Tibial artery (tissue), 4 donors: ENCODE measurements around the gene EID3.

Experiments
- DNase-seq, 2 donors: peaks; one replicate each; pipeline ENCODE4 v3.0.0-alpha.2; 2019
- H3K27ac ChIP-seq, 2 donors: fragments of 200-600 bp; sonication (generic) in 1 of 2; 1 replicate in 1 of 2; 2 replicates in 1 of 2; pipeline ENCODE4 v1.5.1; 2018 to 2019; ENCODE audit warnings: mild to moderate bottlenecking in 1 of 2
- H3K27me3 ChIP-seq, 2 donors: fragments of 200-600 bp; sonication (generic) in 1 of 2; one replicate each; pipeline versions ENCODE4 v1.5.1 to v1.6.0; 2016 to 2019
- H3K36me3 ChIP-seq, 3 donors: fragments of 200-600 bp; sonication (generic) in 2 of 3; one replicate each; pipeline ENCODE4 v1.5.1; 2016 to 2019; ENCODE audit warnings: mild to moderate bottlenecking in 2 of 3
- H3K4me1 ChIP-seq, 4 donors: fragments of 200-600 bp; sonication (generic) in 2 of 4; 1 replicate in 3 of 4; 2 replicates in 1 of 4; pipeline ENCODE4 v1.5.1; 2016 to 2019
- H3K4me3 ChIP-seq, 2 donors: fragments of 200-600 bp; sonication (generic) in 1 of 2; 1 replicate in 1 of 2; 2 replicates in 1 of 2; pipeline ENCODE4 v1.5.1; 2018 to 2019; ENCODE audit warnings: mild to moderate bottlenecking in 2 of 2
- H3K9me3 ChIP-seq, 3 donors: fragments of 200-600 bp; sonication (generic) in 1 of 3; one replicate each; pipeline ENCODE4 v1.5.1; 2016 to 2019
- intact Hi-C: fragments of 100-400 bp; cut with DNase I; formaldehyde crosslinking; loops from one replicate; pipeline ENCODE4 v1.15.0; 2023; ENCODE audit warnings: low total_unique reads
- TF ChIP-seq, protein P1 (sequence below), 2 experiments: fragments of 200-600 bp in 1 of 2; fragments of 450-650 bp in 1 of 2; IDR thresholded peaks; one replicate each; pipeline ENCODE4 v1.5.1; 2017 to 2019; ENCODE audit warnings: antibody characterized with exemption in 2 of 2, mild to moderate bottlenecking in 1 of 2, moderate library complexity in 1 of 2

Gene EID3

DNA sequence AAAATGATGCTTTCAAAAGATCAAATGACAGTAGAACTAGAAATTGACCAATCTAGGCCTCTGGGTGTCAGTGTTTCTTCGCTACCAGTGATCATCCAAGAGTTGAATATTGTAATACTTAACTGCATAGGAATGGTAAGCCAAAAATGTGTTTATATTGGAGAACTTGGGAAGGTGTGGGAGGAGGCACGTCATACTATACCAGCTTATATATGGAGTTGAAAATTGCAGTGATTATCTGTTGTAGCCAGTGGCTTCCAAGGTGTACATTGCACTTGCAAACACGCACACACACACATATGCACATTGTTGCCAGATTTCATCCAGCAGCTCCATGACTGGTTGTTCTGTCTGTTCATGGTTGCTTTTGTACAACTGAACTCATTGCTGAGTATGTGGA lies 36.1 kb downstream of the EID3 start:
- H3K4me1 ChIP-seq: peaks cover 0 to 46% (median 20%) of the 10 kb centered on the region in 4 donors
- DNase-seq: no peak
- no peaks in the 10 kb centered on the region for H3K27me3 ChIP-seq
- H3K36me3 ChIP-seq: peaks cover 88 to 94% (median 90%) of the 10 kb centered on the region in 3 donors
- intact Hi-C loops: no loop called here
- TF ChIP-seq, protein P1, sequence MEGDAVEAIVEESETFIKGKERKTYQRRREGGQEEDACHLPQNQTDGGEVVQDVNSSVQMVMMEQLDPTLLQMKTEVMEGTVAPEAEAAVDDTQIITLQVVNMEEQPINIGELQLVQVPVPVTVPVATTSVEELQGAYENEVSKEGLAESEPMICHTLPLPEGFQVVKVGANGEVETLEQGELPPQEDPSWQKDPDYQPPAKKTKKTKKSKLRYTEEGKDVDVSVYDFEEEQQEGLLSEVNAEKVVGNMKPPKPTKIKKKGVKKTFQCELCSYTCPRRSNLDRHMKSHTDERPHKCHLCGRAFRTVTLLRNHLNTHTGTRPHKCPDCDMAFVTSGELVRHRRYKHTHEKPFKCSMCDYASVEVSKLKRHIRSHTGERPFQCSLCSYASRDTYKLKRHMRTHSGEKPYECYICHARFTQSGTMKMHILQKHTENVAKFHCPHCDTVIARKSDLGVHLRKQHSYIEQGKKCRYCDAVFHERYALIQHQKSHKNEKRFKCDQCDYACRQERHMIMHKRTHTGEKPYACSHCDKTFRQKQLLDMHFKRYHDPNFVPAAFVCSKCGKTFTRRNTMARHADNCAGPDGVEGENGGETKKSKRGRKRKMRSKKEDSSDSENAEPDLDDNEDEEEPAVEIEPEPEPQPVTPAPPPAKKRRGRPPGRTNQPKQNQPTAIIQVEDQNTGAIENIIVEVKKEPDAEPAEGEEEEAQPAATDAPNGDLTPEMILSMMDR (IDR thresholded peaks at IDR 0.05): no peak
- H3K4me3 ChIP-seq: no peak overlapping the region
- peak overlapping the region; percentile 21 to 24 for H3K27ac ChIP-seq
- H3K9me3 ChIP-seq: no peaks in the 10 kb centered on the region

DNA sequence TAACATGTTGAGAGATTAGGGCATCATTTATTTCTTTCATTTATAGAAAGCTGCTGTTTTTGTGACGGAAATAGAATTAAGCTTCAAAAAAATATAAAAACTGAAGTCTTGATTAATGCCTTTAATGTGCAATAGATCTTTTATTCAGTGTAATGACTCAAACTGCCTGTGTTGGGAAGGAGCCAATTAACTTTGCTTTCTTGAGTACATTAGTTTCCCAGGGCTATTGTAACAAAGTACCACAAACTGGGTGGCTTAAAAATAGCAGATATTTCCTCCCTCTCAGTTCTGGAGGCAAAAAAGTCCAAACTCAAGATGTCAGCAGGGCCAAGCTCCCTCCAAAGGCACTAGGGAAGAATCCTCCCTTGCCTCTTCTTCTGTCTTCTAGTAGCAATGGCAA lies 36.6 kb downstream of the EID3 start:
- Histone ChIP-seq H3K4me3 (no peak overlapping the region), H3K4me1 (peaks cover 0 to 51% (median 21%) of the 10 kb centered on the region in 4 donors), H3K9me3 (no peaks in the 10 kb centered on the region), H3K36me3 (peaks cover 83 to 94% (median 85%) of the 10 kb centered on the region in 3 donors), H3K27me3 (no peaks in the 10 kb centered on the region), H3K27ac (peak overlapping the region; percentile 21 to 38)
- no peak for DNase-seq
- intact Hi-C loops: no loop called here
- TF ChIP-seq, protein P1 (IDR thresholded peaks at IDR 0.05): no peak

DNA sequence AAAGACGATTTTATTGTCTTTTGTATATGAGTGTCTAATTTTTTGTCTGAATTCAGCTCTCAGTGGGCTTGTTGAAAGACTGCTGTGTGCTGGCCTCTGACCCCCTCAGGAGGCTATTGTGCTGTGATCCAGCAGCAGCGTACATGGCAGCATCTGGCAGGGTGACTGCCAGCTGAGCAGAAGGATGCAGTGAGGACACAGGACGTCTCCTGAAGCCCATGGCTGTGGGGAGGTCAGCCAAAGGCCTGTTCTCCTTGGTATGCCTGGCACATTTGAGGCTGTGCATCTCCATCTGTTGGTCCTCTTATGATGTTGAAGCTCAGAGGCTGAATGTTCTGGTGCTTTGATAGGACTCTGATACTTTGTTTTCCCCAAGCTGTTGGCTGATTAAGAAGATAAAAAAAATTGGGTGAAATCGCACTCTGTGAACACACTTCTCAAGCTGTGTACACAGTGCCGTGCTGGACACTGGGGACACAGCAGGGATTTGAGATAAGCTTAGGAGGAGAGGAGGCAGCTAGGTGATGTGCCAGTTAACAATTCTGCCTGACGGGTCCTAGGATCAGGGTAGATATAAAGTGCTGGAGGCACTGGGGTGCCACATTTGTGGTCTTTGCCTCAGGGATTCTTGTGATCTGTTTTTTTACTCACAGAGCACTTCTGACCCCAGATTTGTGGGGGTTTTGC lies 37.5 kb downstream of the EID3 start:
- intact Hi-C loops: no loop called here
- H3K9me3 ChIP-seq: no peaks in the 10 kb centered on the region
- peak overlapping the region; percentile 21 to 38 for H3K27ac ChIP-seq
- no peak for DNase-seq
- TF ChIP-seq, protein P1 (IDR thresholded peaks at IDR 0.05): no peak
- H3K4me1 ChIP-seq: peaks cover 0 to 60% (median 23%) of the 10 kb centered on the region in 4 donors
- peaks cover 82 to 92% (median 82%) of the 10 kb centered on the region in 3 donors for H3K36me3 ChIP-seq
- no peaks in the 10 kb centered on the region for H3K27me3 ChIP-seq
- H3K4me3 ChIP-seq: no peak overlapping the region

DNA sequence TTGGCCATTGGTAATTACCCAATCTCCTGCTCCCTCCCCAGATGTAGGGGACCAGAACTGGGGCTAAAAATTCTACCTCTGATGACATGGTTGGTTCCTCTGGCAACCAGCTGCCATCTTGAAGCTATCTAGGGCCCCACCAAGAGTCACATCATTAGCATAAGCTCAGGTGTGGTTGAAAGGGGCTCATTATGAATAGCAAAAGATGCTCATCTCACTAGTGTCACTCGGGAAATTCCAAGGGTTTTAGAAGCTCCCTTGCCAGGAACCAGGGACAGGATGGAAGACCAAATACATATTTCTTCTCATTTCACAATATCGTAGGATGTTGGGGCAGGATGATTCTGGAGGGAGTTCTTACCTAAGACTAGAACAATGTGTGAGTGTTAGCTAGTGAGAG lies 38.6 kb downstream of the EID3 start:
- intact Hi-C loops: no loop called here
- peaks cover 82 to 92% (median 83%) of the 10 kb centered on the region in 3 donors for H3K36me3 ChIP-seq
- TF ChIP-seq, protein P1 (IDR thresholded peaks at IDR 0.05): no peak
- H3K4me3 ChIP-seq: no peak overlapping the region
- H3K27ac ChIP-seq: peak overlapping the region in 1 of 2 donors; percentile 38
- H3K27me3 ChIP-seq: no peaks in the 10 kb centered on the region
- no peaks in the 10 kb centered on the region for H3K9me3 ChIP-seq
- peaks cover 0 to 65% (median 23%) of the 10 kb centered on the region in 4 donors for H3K4me1 ChIP-seq
- DNase-seq: no peak

DNA sequence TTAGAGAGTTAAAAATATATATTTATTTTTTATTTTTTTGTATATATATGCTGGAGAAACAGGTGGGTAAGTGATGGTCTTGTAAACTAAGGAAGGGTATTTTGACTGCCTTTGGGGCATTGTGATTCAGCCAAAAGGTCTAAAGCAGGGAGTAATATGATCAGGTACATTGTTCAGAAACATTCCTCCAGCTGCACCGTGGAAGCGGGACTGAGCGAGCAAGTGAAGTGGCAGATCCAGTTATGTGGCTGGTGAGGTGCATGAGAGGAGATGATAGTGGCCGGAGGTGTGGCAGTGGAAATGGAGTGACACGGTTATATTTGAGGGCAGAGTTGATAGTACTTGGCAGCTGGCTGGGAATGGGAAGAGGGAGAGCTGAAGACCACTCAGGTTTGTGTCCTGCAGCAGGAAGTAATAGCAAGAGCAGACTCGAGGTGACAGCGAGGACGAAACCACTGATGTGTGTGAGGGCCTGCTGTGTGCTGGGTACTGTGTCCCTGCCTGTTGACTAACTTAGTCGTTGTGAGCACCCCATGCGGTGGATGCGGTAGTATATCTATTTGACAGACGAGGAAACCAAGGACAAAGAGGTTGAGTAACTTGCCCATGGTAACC lies 39.2 kb downstream of the EID3 start:
- Histone ChIP-seq H3K4me1 (peaks cover 0 to 65% (median 23%) of the 10 kb centered on the region in 4 donors), H3K27ac (no peak overlapping the region), H3K27me3 (no peaks in the 10 kb centered on the region), H3K36me3 (peaks cover 82 to 92% (median 82%) of the 10 kb centered on the region in 3 donors), H3K4me3 (no peak overlapping the region), H3K9me3 (no peaks in the 10 kb centered on the region)
- TF ChIP-seq, protein P1 (IDR thresholded peaks at IDR 0.05): no peak
- intact Hi-C loops: no loop called here
- DNase-seq: no peak
